WTC11 (cell line): ENCODE data around the gene XRN1. TPM values are rescaled to one million over a fixed set of nuclear protein-coding genes. Genes with fewer than 3 reads are reported as not detected.

Experiments used
- ATAC-seq: fragments of 200-7000 bp; cut with Tn5 transposase; 2 replicates; pipeline ENCODE4 v1.10.0; 2021; ENCODE audit warnings: mild to moderate bottlenecking, moderate library complexity
- CTCF ChIA-PET: fragments of 300-600 bp; sonication (Branson Sonifier 250); formaldehyde crosslinking; loops from one replicate; lab custom pipeline; 2021; ENCODE audit warnings: antibody characterized with exemption; lab: Charles Lee
- POLR2A ChIA-PET: fragments of 350-600 bp; sonication (Branson Sonifier 250); formaldehyde crosslinking; loops from one replicate; lab custom pipeline; 2021; ENCODE audit warnings: antibody characterized with exemption; lab: Charles Lee
- DNase-seq: peaks from one replicate; pipeline ENCODE4 v3.0.0; 2021; ENCODE audit warnings: low spot score
- H3K27ac Mint-ChIP-seq: 2 replicates; pipeline ENCODE4 v1.8.0; 2021; ENCODE audit warnings: mixed read lengths
- H3K27me3 Mint-ChIP-seq: 2 replicates; pipeline ENCODE4 v1.8.0; 2021; ENCODE audit warnings: low read depth, mild to moderate bottlenecking, moderate library complexity, mixed read lengths
- H3K36me3 Mint-ChIP-seq: 2 replicates; pipeline ENCODE4 v1.8.0; 2021; ENCODE audit warnings: mixed read lengths
- H3K4me1 Mint-ChIP-seq: 2 replicates; pipeline ENCODE4 v1.8.0; 2022; ENCODE audit warnings: mixed read lengths
- H3K4me3 Mint-ChIP-seq: 2 replicates; pipeline ENCODE4 v1.8.0; 2021; ENCODE audit warnings: mild to moderate bottlenecking, moderate library complexity, mixed read lengths
- H3K9me3 Mint-ChIP-seq: 2 replicates; pipeline ENCODE4 v1.8.0; 2021; ENCODE audit warnings: mixed read lengths
- ATF1 ChIP-seq: sonication (generic); formaldehyde crosslinking; IDR thresholded peaks from 2 replicates; pipeline ENCODE4 v1.8.1; 2023; ENCODE audit warnings: mild to moderate bottlenecking, moderate library complexity, missing genetic modification reagents
- CREB1 ChIP-seq: sonication (generic); formaldehyde crosslinking; IDR thresholded peaks from 2 replicates; pipeline ENCODE4 v1.8.0; 2023; ENCODE audit warnings: mild to moderate bottlenecking, missing genetic modification reagents
- FOXJ3 ChIP-seq: sonication (generic); formaldehyde crosslinking; IDR thresholded peaks from 2 replicates; pipeline ENCODE4 v1.9.0; 2021; ENCODE audit warnings: missing genetic modification reagents, mild to moderate bottlenecking, borderline replicate concordance
- JAZF1 ChIP-seq: fragments of 250-450 bp; sonication (Bioruptor Pico); IDR thresholded peaks from 2 replicates; pipeline ENCODE4 v1.9.0; 2021; ENCODE audit warnings: moderate library complexity, mild to moderate bottlenecking, inconsistent platforms
- MLX ChIP-seq: sonication (generic); formaldehyde crosslinking; IDR thresholded peaks from 2 replicates; pipeline ENCODE4 v1.8.1; 2023; ENCODE audit warnings: mild to moderate bottlenecking, missing genetic modification reagents, moderate library complexity
- PRRX2 ChIP-seq: fragments of 250-450 bp; sonication (Bioruptor Pico); IDR thresholded peaks from 2 replicates; pipeline ENCODE4 v1.8.0; 2021; ENCODE audit warnings: mild to moderate bottlenecking
- RELA ChIP-seq: sonication (generic); formaldehyde crosslinking; IDR thresholded peaks from 2 replicates; pipeline ENCODE4 v1.8.1; 2022; ENCODE audit warnings: missing genetic modification reagents, mild to moderate bottlenecking, borderline replicate concordance
- SMAD3 ChIP-seq: sonication (generic); formaldehyde crosslinking; IDR thresholded peaks from 2 replicates; pipeline ENCODE4 v1.8.0; 2022; ENCODE audit warnings: missing genetic modification reagents, mild to moderate bottlenecking, borderline replicate concordance
- USF1 ChIP-seq: sonication (generic); formaldehyde crosslinking; IDR thresholded peaks from 2 replicates; pipeline ENCODE4 v1.8.0; 2022; ENCODE audit warnings: mild to moderate bottlenecking, missing genetic modification reagents
- ZNF121 ChIP-seq: sonication (generic); formaldehyde crosslinking; IDR thresholded peaks from 2 replicates; pipeline ENCODE4 v1.8.0; 2023; ENCODE audit warnings: missing genetic modification reagents
- ZNF138 ChIP-seq: sonication (generic); formaldehyde crosslinking; conservative IDR thresholded peaks from 2 replicates; pipeline ENCODE4 v1.8.1; 2022; ENCODE audit warnings: mild to moderate bottlenecking, moderate library complexity, missing genetic modification reagents
- ZNF232 ChIP-seq: sonication (generic); formaldehyde crosslinking; IDR thresholded peaks from 2 replicates; pipeline ENCODE4 v1.8.0; 2022; ENCODE audit warnings: mild to moderate bottlenecking, missing genetic modification reagents
- total RNA-seq: library from RNA; stranded (reverse); gene quantifications from 3 replicates; pipeline ENCODE4 v1.2.3, GENCODE V29; 2021
- TF ChIP-seq, protein P1 (sequence below): sonication (generic); formaldehyde crosslinking; conservative IDR thresholded peaks from 2 replicates; pipeline ENCODE4 v1.8.1; 2023; ENCODE audit warnings: mild to moderate bottlenecking, low read depth, missing genetic modification reagents, moderate library complexity
- TF ChIP-seq, protein P2 (sequence below): fragments of 250-450 bp; sonication (Bioruptor Pico); IDR thresholded peaks from 2 replicates; pipeline ENCODE4 v1.8.0; 2021; ENCODE audit warnings: mild to moderate bottlenecking
- TF ChIP-seq, protein P3 (sequence below): sonication (generic); formaldehyde crosslinking; IDR thresholded peaks from 2 replicates; pipeline ENCODE4 v1.8.0; 2023; ENCODE audit warnings: missing genetic modification reagents, mild to moderate bottlenecking, borderline replicate concordance
- TF ChIP-seq, protein P4 (sequence below): sonication (generic); formaldehyde crosslinking; conservative IDR thresholded peaks from 2 replicates; pipeline ENCODE4 v1.8.1; 2022; ENCODE audit warnings: mild to moderate bottlenecking, missing genetic modification reagents
- TF ChIP-seq, protein P5 (sequence below): fragments of 250-450 bp; sonication (Bioruptor Pico); conservative IDR thresholded peaks from 2 replicates; pipeline ENCODE4 v1.9.0; 2021; ENCODE audit warnings: mild to moderate bottlenecking
- TF ChIP-seq, protein P6 (sequence below): fragments of 250-450 bp; sonication (Bioruptor Pico); IDR thresholded peaks from 2 replicates; pipeline ENCODE4 v1.9.0; 2021; ENCODE audit warnings: mild to moderate bottlenecking

XRN1 gene
- total RNA-seq, 1 experiment from 2014 or later, result 19.2 TPM

DNA sequence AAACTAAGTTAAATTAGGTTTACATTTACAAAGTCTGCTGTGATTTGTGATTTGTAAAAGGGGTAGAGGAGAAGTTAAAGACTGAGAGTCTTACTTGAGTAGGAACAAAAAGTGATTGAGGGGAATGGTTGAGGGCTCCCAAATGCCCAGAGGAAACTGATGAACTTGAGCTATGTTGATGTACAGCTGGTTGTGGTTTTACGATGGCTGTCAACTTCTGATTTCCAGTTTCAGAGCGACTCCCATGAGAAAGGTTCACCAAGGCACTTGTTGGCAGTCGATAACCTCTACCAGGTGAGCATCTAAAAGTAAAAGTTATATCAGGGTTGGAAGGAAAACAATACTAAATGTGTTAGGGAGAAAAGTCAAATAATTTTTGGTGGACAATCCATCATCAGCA, 91.0 kb downstream of the XRN1 start (continued):
- TF ChIP-seq RELA (CRISPR knock-in tag) (no peak), CREB1 (no peak), ZNF138 (CRISPR knock-in tag) (no peak), PRRX2 (CRISPR knock-in tag) (no peak), JAZF1 (CRISPR knock-in tag) (no peak), USF1 (CRISPR knock-in tag) (no peak), MLX (CRISPR knock-in tag) (no peak)
- TF ChIP-seq, protein P1, sequence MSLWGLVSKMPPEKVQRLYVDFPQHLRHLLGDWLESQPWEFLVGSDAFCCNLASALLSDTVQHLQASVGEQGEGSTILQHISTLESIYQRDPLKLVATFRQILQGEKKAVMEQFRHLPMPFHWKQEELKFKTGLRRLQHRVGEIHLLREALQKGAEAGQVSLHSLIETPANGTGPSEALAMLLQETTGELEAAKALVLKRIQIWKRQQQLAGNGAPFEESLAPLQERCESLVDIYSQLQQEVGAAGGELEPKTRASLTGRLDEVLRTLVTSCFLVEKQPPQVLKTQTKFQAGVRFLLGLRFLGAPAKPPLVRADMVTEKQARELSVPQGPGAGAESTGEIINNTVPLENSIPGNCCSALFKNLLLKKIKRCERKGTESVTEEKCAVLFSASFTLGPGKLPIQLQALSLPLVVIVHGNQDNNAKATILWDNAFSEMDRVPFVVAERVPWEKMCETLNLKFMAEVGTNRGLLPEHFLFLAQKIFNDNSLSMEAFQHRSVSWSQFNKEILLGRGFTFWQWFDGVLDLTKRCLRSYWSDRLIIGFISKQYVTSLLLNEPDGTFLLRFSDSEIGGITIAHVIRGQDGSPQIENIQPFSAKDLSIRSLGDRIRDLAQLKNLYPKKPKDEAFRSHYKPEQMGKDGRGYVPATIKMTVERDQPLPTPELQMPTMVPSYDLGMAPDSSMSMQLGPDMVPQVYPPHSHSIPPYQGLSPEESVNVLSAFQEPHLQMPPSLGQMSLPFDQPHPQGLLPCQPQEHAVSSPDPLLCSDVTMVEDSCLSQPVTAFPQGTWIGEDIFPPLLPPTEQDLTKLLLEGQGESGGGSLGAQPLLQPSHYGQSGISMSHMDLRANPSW (CRISPR knock-in tag), result no peak

DNA sequence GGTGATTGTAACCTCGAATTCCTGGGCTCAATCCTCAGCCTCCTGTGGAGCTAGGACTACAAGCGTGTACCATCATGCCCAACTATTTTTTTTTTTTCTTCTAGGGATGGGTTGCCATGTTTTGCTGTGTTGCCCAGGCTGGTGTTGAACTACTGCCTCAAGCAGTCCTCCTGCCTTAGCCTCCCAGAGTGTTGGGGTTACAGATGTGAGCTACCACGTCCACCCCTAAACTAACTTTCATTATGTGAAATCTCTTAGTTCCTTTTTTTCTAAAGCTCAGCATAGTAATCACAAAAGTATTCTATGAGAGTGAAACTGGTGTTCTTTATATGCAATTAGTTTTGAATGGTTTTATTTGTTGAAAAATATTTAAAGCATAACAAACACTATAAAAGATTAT, 92.1 kb downstream of the XRN1 start:
- ChIA-PET POLR2A (no interaction called here), CTCF (no interaction called here)
- Mint-ChIP-seq H3K36me3 (peaks cover 18% of the 10 kb centered on the region), H3K9me3 (no peaks in the 10 kb centered on the region), H3K4me3 (no peak overlapping the region), H3K4me1 (no peaks in the 10 kb centered on the region), H3K27ac (no peak overlapping the region), H3K27me3 (no peaks in the 10 kb centered on the region)
- no peak for DNase-seq
- TF ChIP-seq, protein P2, sequence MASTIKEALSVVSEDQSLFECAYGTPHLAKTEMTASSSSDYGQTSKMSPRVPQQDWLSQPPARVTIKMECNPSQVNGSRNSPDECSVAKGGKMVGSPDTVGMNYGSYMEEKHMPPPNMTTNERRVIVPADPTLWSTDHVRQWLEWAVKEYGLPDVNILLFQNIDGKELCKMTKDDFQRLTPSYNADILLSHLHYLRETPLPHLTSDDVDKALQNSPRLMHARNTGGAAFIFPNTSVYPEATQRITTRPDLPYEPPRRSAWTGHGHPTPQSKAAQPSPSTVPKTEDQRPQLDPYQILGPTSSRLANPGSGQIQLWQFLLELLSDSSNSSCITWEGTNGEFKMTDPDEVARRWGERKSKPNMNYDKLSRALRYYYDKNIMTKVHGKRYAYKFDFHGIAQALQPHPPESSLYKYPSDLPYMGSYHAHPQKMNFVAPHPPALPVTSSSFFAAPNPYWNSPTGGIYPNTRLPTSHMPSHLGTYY (CRISPR knock-in tag), result no peak
- TF ChIP-seq FOXJ3, result no peak
- TF ChIP-seq, protein P3, sequence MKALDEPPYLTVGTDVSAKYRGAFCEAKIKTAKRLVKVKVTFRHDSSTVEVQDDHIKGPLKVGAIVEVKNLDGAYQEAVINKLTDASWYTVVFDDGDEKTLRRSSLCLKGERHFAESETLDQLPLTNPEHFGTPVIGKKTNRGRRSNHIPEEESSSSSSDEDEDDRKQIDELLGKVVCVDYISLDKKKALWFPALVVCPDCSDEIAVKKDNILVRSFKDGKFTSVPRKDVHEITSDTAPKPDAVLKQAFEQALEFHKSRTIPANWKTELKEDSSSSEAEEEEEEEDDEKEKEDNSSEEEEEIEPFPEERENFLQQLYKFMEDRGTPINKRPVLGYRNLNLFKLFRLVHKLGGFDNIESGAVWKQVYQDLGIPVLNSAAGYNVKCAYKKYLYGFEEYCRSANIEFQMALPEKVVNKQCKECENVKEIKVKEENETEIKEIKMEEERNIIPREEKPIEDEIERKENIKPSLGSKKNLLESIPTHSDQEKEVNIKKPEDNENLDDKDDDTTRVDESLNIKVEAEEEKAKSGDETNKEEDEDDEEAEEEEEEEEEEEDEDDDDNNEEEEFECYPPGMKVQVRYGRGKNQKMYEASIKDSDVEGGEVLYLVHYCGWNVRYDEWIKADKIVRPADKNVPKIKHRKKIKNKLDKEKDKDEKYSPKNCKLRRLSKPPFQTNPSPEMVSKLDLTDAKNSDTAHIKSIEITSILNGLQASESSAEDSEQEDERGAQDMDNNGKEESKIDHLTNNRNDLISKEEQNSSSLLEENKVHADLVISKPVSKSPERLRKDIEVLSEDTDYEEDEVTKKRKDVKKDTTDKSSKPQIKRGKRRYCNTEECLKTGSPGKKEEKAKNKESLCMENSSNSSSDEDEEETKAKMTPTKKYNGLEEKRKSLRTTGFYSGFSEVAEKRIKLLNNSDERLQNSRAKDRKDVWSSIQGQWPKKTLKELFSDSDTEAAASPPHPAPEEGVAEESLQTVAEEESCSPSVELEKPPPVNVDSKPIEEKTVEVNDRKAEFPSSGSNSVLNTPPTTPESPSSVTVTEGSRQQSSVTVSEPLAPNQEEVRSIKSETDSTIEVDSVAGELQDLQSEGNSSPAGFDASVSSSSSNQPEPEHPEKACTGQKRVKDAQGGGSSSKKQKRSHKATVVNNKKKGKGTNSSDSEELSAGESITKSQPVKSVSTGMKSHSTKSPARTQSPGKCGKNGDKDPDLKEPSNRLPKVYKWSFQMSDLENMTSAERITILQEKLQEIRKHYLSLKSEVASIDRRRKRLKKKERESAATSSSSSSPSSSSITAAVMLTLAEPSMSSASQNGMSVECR (CRISPR knock-in tag), result no peak
- TF ChIP-seq SMAD3 (CRISPR knock-in tag), result no peak
- no peak for TF ChIP-seq ATF1 (CRISPR knock-in tag)
- TF ChIP-seq ZNF232 (CRISPR knock-in tag), result no peak
- TF ChIP-seq, protein P4, sequence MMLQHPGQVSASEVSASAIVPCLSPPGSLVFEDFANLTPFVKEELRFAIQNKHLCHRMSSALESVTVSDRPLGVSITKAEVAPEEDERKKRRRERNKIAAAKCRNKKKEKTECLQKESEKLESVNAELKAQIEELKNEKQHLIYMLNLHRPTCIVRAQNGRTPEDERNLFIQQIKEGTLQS, result no peak
- TF ChIP-seq, protein P5, sequence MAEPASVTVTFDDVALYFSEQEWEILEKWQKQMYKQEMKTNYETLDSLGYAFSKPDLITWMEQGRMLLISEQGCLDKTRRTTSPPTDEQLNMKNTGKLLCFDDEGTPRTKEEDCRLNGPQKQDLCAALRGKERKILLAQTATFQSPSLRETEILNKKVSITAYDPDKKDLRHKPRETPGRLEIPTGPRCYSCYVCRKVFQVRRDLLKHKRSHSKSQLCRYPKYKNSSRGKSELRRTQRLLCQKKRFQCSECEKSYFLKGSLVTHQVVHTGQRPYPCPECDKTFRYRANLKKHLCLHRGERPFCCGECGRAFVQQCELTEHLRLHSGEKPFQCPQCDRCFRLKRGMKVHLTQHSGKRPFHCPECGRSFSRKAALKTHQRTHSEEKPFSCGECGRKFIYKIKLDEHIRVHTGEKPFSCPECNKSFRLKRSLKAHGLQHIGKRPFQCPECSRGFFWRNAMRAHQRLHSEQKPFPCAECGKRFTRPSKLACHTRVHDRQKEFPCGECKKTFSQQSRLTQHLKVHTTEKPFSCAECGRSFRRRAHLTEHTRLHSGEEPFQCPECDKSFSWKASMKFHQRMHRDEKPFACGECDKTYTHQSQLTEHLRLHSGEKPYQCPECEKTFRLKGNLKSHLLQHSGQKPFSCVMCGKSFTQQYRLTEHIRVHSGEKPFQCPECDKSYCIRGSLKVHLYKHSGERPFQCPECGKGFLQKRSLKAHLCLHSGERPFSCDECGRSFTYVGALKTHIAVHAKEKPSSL (CRISPR knock-in tag), result no peak
- TF ChIP-seq, protein P6, sequence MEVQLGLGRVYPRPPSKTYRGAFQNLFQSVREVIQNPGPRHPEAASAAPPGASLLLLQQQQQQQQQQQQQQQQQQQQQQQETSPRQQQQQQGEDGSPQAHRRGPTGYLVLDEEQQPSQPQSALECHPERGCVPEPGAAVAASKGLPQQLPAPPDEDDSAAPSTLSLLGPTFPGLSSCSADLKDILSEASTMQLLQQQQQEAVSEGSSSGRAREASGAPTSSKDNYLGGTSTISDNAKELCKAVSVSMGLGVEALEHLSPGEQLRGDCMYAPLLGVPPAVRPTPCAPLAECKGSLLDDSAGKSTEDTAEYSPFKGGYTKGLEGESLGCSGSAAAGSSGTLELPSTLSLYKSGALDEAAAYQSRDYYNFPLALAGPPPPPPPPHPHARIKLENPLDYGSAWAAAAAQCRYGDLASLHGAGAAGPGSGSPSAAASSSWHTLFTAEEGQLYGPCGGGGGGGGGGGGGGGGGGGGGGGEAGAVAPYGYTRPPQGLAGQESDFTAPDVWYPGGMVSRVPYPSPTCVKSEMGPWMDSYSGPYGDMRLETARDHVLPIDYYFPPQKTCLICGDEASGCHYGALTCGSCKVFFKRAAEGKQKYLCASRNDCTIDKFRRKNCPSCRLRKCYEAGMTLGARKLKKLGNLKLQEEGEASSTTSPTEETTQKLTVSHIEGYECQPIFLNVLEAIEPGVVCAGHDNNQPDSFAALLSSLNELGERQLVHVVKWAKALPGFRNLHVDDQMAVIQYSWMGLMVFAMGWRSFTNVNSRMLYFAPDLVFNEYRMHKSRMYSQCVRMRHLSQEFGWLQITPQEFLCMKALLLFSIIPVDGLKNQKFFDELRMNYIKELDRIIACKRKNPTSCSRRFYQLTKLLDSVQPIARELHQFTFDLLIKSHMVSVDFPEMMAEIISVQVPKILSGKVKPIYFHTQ (CRISPR knock-in tag), result no peak
- no peak for TF ChIP-seq ZNF121 (CRISPR knock-in tag)
- no peak for ATAC-seq
